WTC11 (cell line): ENCODE results near the gene SMIM11. TPM values are rescaled to one million over a fixed set of nuclear protein-coding genes. Genes with fewer than 3 reads are reported as not detected.
"Not testable (repeated sequence)": the region's sequence is repeated elsewhere in the genome, so short reads cannot be mapped to it uniquely, and the experiment has no call there.

Experiments
- ATAC-seq: fragments of 200-7000 bp; cut with Tn5 transposase; 2 replicates; pipeline ENCODE4 v1.10.0; 2021; ENCODE audit warnings: mild to moderate bottlenecking, moderate library complexity
- CTCF ChIA-PET: fragments of 300-600 bp; sonication (Branson Sonifier 250); formaldehyde crosslinking; loops from one replicate; lab custom pipeline; 2021; ENCODE audit warnings: antibody characterized with exemption; lab: Charles Lee
- POLR2A ChIA-PET: fragments of 350-600 bp; sonication (Branson Sonifier 250); formaldehyde crosslinking; loops from one replicate; lab custom pipeline; 2021; ENCODE audit warnings: antibody characterized with exemption; lab: Charles Lee
- DNase-seq: peaks from one replicate; pipeline ENCODE4 v3.0.0; 2021; ENCODE audit warnings: low spot score
- H3K27ac Mint-ChIP-seq: 2 replicates; pipeline ENCODE4 v1.8.0; 2021; ENCODE audit warnings: mixed read lengths
- H3K27me3 Mint-ChIP-seq: 2 replicates; pipeline ENCODE4 v1.8.0; 2021; ENCODE audit warnings: low read depth, mild to moderate bottlenecking, moderate library complexity, mixed read lengths
- H3K36me3 Mint-ChIP-seq: 2 replicates; pipeline ENCODE4 v1.8.0; 2021; ENCODE audit warnings: mixed read lengths
- H3K4me1 Mint-ChIP-seq: 2 replicates; pipeline ENCODE4 v1.8.0; 2022; ENCODE audit warnings: mixed read lengths
- H3K4me3 Mint-ChIP-seq: 2 replicates; pipeline ENCODE4 v1.8.0; 2021; ENCODE audit warnings: mild to moderate bottlenecking, moderate library complexity, mixed read lengths
- H3K9me3 Mint-ChIP-seq: 2 replicates; pipeline ENCODE4 v1.8.0; 2021; ENCODE audit warnings: mixed read lengths
- CREB1 ChIP-seq: sonication (generic); formaldehyde crosslinking; IDR thresholded peaks from 2 replicates; pipeline ENCODE4 v1.8.0; 2023; ENCODE audit warnings: mild to moderate bottlenecking, missing genetic modification reagents
- GABPB1 ChIP-seq: sonication (generic); formaldehyde crosslinking; IDR thresholded peaks from 2 replicates; pipeline ENCODE4 v1.8.1; 2023; ENCODE audit warnings: mild to moderate bottlenecking, missing genetic modification reagents
- GRHL2 ChIP-seq: fragments of 250-450 bp; sonication (Bioruptor Pico); IDR thresholded peaks from 2 replicates; pipeline ENCODE4 v1.8.0; 2022; ENCODE audit warnings: mild to moderate bottlenecking, moderate library complexity; ENCODE audit not compliant: insufficient replicate concordance, severe bottlenecking
- MXD4 ChIP-seq: fragments of 250-450 bp; sonication (Bioruptor Pico); IDR thresholded peaks from 2 replicates; pipeline ENCODE4 v1.8.0; 2021; ENCODE audit warnings: mild to moderate bottlenecking, moderate library complexity, borderline replicate concordance
- total RNA-seq: library from RNA; stranded (reverse); gene quantifications from 3 replicates; pipeline ENCODE4 v1.2.3, GENCODE V29; 2021
- TF ChIP-seq, protein P1 (sequence below): sonication (generic); formaldehyde crosslinking; IDR thresholded peaks from 2 replicates; pipeline ENCODE4 v1.8.0; 2022; ENCODE audit warnings: mild to moderate bottlenecking, missing genetic modification reagents
- TF ChIP-seq, protein P2 (sequence below): sonication (generic); formaldehyde crosslinking; IDR thresholded peaks from 2 replicates; pipeline ENCODE4 v1.8.1; 2023; ENCODE audit warnings: mild to moderate bottlenecking, missing genetic modification reagents, moderate library complexity

The SMIM11 gene
- total RNA-seq, 1 experiment from 2014 or later = 1.4 TPM

DNA sequence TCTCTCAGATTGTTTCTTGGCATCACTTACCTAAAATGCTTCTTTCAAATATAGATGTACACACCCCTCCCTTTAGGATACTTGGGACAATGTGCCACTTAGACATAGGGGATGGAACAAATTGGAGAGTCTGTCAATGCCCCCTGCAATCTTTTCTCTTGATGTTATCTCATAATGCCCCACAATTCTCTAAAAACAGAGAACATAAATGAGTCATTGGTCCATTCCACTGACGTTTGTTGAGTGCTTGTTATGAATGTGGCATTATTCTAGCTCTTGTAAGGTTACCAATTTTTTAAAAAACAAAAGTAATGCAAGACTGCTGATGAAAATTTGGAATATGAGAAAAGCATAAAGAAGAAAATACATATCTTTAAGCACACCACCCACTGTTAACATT, 5.6 kb upstream of the SMIM11 start (continued):
- TF ChIP-seq, protein P1, sequence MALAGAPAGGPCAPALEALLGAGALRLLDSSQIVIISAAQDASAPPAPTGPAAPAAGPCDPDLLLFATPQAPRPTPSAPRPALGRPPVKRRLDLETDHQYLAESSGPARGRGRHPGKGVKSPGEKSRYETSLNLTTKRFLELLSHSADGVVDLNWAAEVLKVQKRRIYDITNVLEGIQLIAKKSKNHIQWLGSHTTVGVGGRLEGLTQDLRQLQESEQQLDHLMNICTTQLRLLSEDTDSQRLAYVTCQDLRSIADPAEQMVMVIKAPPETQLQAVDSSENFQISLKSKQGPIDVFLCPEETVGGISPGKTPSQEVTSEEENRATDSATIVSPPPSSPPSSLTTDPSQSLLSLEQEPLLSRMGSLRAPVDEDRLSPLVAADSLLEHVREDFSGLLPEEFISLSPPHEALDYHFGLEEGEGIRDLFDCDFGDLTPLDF (CRISPR knock-in tag) = no peak
- TF ChIP-seq, protein P2, sequence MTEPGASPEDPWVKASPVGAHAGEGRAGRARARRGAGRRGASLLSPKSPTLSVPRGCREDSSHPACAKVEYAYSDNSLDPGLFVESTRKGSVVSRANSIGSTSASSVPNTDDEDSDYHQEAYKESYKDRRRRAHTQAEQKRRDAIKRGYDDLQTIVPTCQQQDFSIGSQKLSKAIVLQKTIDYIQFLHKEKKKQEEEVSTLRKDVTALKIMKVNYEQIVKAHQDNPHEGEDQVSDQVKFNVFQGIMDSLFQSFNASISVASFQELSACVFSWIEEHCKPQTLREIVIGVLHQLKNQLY (CRISPR knock-in tag) = no peak
- TF ChIP-seq CREB1 (CRISPR knock-in tag) = no peak
- TF ChIP-seq MXD4 = no peak
- TF ChIP-seq, all 79 proteins: peak for 0

DNA sequence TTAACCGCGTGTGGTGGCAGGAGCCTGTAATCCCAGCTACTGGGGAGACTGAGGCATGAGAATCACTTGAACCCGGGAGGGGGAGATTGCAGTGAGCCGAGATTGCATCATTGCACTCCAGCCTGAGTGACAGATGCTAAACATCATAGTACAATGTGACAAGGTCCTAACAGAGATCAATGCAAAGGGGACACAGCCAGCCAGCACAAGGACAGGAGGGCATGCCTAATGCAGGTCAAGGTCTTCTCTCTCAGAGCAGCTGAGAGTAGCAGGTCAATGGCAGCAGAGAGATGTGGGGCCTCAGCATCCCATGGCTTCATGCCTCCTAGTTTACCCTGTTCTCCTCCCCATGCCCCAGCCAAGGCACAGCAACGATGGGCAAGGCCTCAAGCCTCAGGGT, 3.0 kb upstream of the SMIM11 start:
- CTCF ChIA-PET = no interaction called here
- H3K4me1 Mint-ChIP-seq = peaks cover 12% of the 10 kb centered on the region
- H3K36me3 Mint-ChIP-seq = no peaks in the 10 kb centered on the region
- H3K27me3 Mint-ChIP-seq = peaks cover 3% of the 10 kb centered on the region; the same call in 1 of the 2 replicates
- H3K27ac Mint-ChIP-seq = no peak overlapping the region
- POLR2A ChIA-PET = no interaction called here
- peak; percentile 94 for TF ChIP-seq GABPB1 (CRISPR knock-in tag)
- TF ChIP-seq GRHL2 (CRISPR knock-in tag) = no peak
- no peaks in the 10 kb centered on the region for H3K9me3 Mint-ChIP-seq
- no peak overlapping the region for H3K4me3 Mint-ChIP-seq
- ATAC-seq = no peak
- no peak for DNase-seq

DNA sequence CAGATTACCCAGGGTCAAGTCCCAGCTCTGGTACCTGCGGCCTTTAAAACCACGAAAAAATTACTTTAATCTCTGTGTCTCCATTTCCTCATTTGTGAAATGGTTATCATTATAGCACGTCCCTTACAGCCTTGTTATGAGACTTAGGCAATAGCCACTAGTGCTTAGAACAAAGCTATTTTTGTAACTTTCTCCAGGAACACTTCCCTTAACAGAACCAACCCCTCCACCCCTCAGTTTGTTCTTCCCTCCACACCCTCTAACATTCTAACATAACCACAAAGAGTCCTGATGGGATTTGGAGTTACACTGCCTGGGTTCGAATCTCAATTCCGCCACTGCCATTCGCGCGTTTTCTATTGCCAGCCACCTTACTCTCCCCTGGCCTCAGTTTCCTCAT, 845 bp upstream of the SMIM11 start:
- CTCF ChIA-PET, DNase-seq, H3K27me3 Mint-ChIP-seq, POLR2A ChIA-PET, H3K4me1 Mint-ChIP-seq, ATAC-seq, H3K9me3 Mint-ChIP-seq, H3K36me3 Mint-ChIP-seq, H3K27ac Mint-ChIP-seq, H3K4me3 Mint-ChIP-seq: not testable (repeated sequence)

DNA sequence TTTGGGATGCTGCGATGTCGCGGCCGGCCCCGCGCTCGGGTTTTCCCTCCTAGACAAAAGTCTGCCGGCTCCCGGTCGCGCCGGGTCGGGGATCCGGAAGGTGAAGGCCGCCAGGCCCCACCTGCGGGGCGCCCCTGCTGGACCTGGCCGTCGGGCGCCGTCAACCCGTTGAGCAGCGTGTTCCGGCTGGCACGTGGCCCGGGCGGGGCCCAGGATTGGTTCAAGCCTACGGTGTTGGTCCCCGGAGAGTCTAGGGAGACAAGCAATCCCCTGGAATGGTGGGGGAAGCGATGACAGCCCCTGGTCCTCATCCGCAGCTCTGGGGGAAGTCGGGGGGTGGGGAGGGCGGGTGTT, 289 bp downstream of the SMIM11 start:
- POLR2A ChIA-PET, H3K27ac Mint-ChIP-seq: not testable (repeated sequence)
- peak; percentile 67 for ATAC-seq

DNA sequence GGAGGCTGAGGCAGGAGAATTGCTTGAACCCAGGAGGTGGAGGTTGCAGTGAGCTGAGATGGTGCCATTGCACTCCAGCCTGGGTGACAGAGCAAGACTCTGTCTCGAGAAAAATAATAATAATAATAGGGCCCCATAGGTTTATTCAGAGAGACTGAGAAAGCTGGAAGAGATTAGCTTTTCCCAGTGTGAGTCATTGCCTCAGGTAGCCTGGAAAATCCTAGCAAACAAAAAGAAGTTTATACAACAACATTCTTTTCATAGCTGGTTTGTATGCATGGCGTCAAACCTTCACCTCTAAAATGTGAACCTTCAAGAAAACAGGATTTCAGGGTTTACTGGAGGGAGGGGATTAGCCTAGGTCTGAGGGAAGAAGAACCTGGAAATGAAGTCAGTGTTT, 7.8 kb downstream of the SMIM11 start:
- DNase-seq, H3K4me1 Mint-ChIP-seq, H3K27me3 Mint-ChIP-seq, H3K9me3 Mint-ChIP-seq, H3K4me3 Mint-ChIP-seq, POLR2A ChIA-PET, H3K27ac Mint-ChIP-seq, CTCF ChIA-PET, H3K36me3 Mint-ChIP-seq: not testable (repeated sequence)
- peak; percentile 19; the same call in 1 of the 2 replicates for ATAC-seq

More for the DNA sequence above, 289 bp downstream of the SMIM11 start:
- H3K9me3 Mint-ChIP-seq, CTCF ChIA-PET, H3K4me1 Mint-ChIP-seq, H3K36me3 Mint-ChIP-seq, DNase-seq, H3K4me3 Mint-ChIP-seq, H3K27me3 Mint-ChIP-seq: not testable (repeated sequence)

DNA sequence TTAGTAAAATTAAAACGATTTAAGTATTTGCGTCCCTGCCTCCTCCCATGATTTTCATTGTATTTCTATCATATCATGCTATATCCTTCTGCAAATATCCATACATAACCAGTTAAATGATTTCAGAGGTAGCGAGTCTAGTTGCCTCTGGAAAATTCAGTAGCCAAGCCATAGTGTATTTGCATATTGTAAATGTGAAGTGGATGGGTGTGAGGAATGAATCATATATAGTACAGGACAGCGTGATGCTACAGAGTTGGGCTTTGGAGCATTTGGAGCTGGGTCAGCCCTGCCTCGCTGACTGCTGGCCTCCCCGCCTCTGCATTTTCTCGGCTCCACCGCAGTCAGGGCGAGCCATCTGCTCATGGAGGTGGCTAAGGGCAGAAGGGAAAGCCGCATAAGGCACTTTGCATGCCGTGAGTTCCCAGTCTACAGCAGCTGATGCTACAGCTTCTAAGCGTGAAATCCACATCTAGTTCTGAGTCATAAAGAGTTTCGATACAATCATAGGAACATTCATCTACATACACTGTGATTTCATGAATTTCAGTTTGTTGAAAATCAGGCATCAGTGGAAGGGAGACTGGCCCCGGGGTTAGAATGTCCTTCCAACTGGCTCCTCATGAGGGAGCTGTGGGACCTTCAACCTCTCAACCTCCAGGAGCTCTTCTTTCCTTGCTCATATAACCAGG, 8.6 kb downstream of the SMIM11 start:
- H3K9me3 Mint-ChIP-seq, H3K27me3 Mint-ChIP-seq, POLR2A ChIA-PET, H3K4me1 Mint-ChIP-seq, DNase-seq, H3K4me3 Mint-ChIP-seq, H3K27ac Mint-ChIP-seq, H3K36me3 Mint-ChIP-seq, CTCF ChIA-PET: not testable (repeated sequence)
- ATAC-seq = peak; percentile 91

DNA sequence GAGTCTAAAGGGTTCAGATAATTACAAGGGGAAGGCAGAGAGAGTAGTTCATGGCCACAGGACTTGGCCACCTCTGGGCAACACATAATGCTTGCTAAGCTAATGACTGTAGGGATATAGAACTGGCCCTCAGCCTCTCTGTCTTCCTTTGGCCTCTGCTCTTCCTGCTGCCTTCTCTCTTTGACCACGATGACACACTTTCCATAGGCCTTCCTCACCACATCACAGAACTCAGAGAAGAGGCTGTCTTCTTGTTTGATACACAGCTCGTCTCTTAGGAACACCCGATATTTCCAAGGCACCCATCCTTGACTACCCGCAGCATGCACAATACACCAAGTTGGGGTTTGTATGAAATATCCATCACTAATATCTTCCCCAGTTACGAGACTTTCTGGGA, 25.2 kb downstream of the SMIM11 start:
- H3K36me3 Mint-ChIP-seq, H3K4me3 Mint-ChIP-seq, CTCF ChIA-PET, H3K27ac Mint-ChIP-seq, H3K9me3 Mint-ChIP-seq, H3K4me1 Mint-ChIP-seq, DNase-seq, H3K27me3 Mint-ChIP-seq, POLR2A ChIA-PET, ATAC-seq: not testable (repeated sequence)

DNA sequence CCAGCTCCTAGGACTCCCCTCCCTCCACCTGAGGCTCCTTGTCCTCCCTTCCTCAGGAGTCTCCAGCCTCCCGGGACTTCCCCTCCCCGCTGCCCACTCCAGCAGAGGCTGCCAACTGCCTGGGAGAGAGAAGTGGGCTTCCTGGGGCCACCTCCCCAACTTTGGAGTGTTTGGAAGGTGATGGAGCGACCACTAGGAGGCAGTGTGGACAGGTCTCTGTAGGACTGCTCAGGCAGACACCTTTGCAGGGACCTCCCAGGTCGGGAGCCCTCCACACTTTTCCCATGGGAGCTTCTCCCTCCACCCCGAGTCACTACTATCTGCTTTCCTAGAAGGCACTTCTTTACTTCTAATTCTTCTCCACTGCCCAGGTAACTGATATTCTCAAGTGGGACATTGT, 29.4 kb downstream of the SMIM11 start:
- H3K27ac Mint-ChIP-seq, H3K36me3 Mint-ChIP-seq, H3K27me3 Mint-ChIP-seq, POLR2A ChIA-PET, DNase-seq, CTCF ChIA-PET, H3K4me1 Mint-ChIP-seq, H3K9me3 Mint-ChIP-seq, H3K4me3 Mint-ChIP-seq: not testable (repeated sequence)
- ATAC-seq = peak; percentile 89

DNA sequence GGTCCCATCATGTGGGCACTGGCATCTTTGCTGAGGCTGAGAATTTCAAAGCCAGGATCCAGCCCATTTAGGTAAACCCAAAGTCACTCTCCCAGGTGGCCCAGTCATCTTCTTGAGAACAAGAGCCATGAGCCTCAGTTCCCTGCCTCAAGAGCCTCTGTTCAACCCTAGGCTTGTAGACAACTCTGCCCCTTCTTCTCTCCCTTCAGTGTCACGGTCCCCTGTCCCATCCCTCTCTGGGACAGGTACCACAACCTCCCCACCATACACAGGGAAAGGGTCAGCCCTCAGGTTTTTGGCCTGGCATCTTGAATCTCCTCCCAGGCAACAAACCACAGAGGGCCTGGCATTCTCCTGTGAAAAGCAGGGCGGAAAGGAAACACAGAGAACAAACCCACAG, 30.4 kb downstream of the SMIM11 start:
- H3K36me3 Mint-ChIP-seq, CTCF ChIA-PET, H3K27me3 Mint-ChIP-seq, H3K4me3 Mint-ChIP-seq, H3K9me3 Mint-ChIP-seq, H3K27ac Mint-ChIP-seq, DNase-seq, ATAC-seq, H3K4me1 Mint-ChIP-seq, POLR2A ChIA-PET: not testable (repeated sequence)

DNA sequence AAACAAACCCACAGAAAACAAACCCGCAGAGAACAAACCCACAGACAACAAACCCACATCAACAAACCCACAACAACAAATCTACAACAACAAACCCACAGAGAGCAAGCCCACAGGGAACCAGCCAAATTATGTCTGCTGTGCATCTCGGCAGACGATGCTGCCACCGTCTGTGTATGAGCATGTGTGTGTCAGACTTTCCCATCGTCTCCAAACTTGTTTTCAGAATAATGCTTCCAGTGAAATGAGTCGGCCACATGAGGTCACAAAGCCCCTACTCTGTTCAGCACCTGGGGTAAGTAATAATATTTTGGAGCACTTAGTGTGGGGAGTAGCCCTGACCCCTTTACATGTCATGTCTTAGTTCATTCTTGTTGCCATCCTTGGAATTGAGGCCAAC, 30.8 kb downstream of the SMIM11 start:
- POLR2A ChIA-PET, H3K27me3 Mint-ChIP-seq, H3K9me3 Mint-ChIP-seq, H3K27ac Mint-ChIP-seq, CTCF ChIA-PET, H3K4me3 Mint-ChIP-seq, ATAC-seq, H3K4me1 Mint-ChIP-seq, H3K36me3 Mint-ChIP-seq, DNase-seq: not testable (repeated sequence)

DNA sequence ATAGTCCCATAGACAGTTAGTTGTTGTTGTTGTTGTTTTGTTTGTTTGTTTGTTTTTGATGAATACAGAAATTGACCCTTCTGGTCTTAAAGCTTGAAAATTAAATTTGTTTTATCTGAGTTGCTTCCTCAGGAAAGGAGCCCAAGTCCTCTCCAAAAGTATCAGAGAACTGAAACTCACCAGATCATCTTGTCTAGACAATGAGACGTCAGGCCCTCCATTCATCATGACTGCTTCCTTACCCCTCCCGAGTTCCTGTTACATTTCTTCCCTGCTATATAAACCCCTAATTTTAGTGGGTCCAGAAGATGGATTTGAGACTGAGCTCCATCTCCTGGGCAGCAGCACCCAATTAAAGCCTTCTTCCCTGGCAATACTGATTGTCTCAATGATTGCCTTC, 31.4 kb downstream of the SMIM11 start:
- POLR2A ChIA-PET, H3K27ac Mint-ChIP-seq, H3K9me3 Mint-ChIP-seq, H3K4me1 Mint-ChIP-seq, H3K36me3 Mint-ChIP-seq, H3K4me3 Mint-ChIP-seq, H3K27me3 Mint-ChIP-seq, ATAC-seq, CTCF ChIA-PET, DNase-seq: not testable (repeated sequence)
